GM21576 (cell line): ENCODE measurements around the gene SLC4A2.

Source experiments
- ATAC-seq: cut with Tn5 transposase; IDR thresholded peaks from one replicate; pipeline ENCODE4 v1.9.1; 2021; ENCODE audit warnings: mild to moderate bottlenecking, moderate library complexity; ENCODE audit not compliant: unreplicated experiment

Gene SLC4A2

DNA sequence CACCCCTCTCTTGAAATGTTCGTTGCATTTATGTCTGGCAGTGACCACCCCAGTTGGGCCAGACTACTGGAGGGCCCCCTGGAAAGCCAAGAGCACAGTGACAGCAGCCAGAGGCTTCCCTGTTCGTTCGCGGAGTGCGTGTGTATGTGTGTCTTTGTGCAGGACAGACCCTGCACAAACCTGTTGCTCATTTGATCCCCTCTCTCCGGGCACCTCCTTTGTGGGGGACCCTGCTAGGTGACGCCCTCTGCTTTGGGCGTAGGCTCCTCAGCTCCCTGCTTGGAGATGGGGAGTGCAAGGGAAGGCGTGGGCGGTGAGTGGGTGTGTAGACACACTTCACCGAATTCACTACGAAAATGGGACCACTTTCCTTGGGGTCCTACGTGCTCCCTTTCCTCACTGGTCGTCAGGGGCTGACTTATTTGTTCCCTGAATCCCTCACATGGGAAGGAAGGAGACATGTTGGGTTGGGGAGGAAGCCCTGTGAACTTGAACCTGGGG is 65.6 kb downstream of the SLC4A2 start:
- ATAC-seq, result no peak

GRCh38 chr7:151125470-151125845 is 66.1 kb downstream of the SLC4A2 start:
- ATAC-seq, result no peak

DNA sequence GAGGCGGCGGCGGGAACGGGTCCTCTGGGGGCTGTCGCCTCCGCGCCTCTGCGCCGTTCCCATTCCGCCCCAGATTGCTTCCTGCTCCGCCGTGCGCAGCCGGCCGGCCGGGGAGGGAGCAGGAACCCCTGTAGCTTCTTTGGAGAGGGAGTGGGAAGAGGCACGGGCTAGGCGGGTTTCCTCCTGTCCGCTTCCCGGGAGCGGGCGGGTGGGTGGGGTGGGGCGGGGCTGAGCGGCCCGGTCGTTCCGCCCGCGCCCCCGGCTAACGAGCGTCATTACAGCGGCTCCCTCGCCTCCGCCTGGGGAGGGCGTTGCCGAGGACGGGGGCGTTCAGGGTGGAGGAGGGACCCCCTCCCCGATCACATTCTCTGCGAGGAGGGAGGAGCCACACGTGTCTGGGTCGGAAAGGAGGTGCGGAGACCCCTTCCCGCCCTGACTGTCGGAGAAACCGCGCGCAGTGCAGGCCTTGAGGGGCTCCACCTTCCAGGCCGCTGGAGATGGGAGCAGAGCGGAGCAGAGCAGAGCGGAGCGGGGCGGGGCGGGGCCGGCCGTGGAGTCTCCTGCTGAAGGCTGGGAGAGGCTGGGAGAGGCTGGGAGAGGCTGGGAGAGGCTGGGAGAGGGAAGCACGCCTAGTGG is 66.6 kb downstream of the SLC4A2 start:
- ATAC-seq, result no peak
